GM04503 (cell line): ENCODE measurements around the gene TBC1D9.

Experiments
- DNase-seq: peaks from one replicate; pipeline ENCODE4 v3.0.0-alpha.2; 2012; ENCODE audit warnings: low read depth

TBC1D9 gene

GRCh38 chr4:140691369-140691768 lies 64.8 kb downstream of the TBC1D9 start:
- DNase-seq: peak; percentile 27

GRCh38 chr4:140690093-140690492 lies 66.1 kb downstream of the TBC1D9 start:
- DNase-seq: no peak

DNA sequence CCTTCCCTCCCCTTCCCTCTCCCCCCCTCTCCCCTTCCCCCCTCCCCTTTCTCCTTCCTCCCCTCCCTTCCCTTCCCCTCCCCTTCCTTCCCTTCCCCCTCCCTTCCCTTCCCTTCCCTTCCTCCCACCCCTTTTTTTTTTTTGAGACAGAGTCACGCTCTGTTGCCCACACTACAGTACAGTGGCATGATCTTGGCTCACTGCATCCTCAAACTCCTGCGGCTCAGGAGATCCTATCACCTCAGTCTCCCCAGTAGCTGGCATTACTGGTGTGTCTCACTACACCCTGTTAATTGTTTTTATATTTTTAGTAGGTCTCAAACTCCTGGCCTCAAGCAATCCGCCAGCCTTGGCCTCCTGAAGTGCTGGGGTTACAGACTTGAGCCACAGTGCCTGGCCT lies 66.6 kb downstream of the TBC1D9 start:
- no peak for DNase-seq

DNA sequence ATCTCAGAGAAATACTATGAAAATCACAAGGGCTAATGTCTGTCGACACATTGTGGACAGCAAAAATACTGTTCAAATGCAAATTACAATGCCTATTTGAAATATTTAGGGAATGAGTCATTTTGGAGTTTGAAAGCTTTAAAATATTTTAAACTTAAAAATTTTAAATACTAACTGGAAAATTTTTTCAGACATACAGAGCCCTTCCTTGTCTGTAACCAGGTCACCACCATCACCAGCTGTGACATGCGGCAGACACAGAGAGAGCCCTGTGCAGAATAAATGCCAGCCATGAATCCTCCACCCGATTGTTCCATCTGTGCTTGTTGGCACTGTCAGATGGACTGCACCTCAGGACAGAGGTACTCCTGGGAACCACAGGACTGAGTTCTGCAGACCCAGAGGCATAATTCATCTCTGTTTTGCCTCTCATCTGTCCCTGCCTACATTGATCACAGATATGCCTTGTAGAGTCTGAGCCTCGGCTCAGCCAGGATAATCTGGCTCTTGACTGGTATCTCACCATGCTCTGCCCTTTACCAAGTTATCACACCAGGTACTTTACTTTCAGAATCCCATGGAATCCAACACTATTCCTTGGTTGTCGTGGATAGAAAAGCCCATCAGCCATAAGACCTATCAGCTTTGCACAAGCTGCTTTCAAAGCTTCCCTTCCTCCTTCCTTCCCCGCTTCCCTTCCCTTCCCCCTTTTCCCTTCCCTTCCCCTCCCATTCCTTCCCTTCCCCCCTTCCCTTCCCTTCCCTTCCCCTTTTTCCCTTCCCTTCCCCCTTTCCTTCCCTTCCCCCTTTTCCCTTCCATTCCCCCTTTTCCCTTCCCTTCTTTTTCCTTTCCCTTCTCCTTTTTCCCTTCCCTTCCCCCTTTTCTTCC lies 67.2 kb downstream of the TBC1D9 start:
- DNase-seq: no peak

GRCh38 chr4:140686796-140687195 lies 69.4 kb downstream of the TBC1D9 start:
- peak; percentile 55 for DNase-seq

GRCh38 chr4:140684314-140684713 lies 71.9 kb downstream of the TBC1D9 start:
- DNase-seq: no peak

DNA sequence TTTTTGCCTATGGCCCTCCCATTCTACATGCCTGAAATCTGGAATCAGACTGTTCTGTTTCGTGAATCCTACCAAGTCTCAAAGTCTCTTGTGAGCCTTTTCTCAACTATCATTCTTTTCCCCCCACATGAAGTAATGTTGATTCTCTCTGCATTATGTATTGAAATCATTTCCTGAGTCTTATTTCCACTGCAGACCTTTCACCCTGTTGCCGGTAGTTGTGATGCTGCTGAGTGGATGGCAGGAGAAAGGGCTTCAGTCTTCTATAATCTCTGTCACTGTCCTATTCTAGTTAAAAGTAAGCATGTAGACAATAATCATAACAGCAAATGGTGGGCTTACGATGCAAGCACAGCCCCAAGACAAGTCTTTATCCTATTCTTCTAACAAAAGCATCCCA lies 75.0 kb downstream of the TBC1D9 start:
- no peak for DNase-seq

GRCh38 chr4:140680686-140681085 lies 75.5 kb downstream of the TBC1D9 start:
- DNase-seq: no peak

DNA sequence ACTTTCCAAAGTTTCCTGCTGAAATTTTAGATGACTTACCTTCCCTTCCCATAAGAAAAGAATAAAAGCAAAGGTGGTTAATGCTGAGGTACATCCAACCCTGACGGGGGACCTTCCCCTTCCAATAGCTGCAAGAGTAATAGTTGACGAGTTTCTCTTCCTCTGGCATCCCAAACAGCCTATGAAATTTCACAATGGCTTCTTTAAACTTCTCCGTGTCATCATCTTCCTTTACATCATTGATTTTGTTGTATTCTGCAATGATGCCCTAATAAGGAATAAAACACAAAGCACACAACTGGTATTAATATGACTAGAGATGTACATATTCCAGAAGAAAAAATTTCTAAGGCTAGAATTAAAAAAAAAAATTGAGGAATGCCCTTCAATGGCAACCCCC lies 76.6 kb downstream of the TBC1D9 start:
- DNase-seq: no peak

GRCh38 chr4:140675599-140676231 lies 80.5 kb downstream of the TBC1D9 start:
- DNase-seq: no peak

GRCh38 chr4:140673729-140674128 lies 82.5 kb downstream of the TBC1D9 start:
- peak; percentile 21 for DNase-seq

GRCh38 chr4:140672416-140672815 lies 83.8 kb downstream of the TBC1D9 start:
- DNase-seq: no peak

- no peak for DNase-seq
These were observed 88.1 kb downstream of the TBC1D9 start for GRCh38 chr4:140668111-140668510.

GRCh38 chr4:140666889-140667614 lies 89.1 kb downstream of the TBC1D9 start:
- DNase-seq: no peak

- DNase-seq: no peak
These were observed 93.9 kb downstream of the TBC1D9 start for GRCh38 chr4:140662082-140662869.

GRCh38 chr4:140661550-140661949 lies 94.6 kb downstream of the TBC1D9 start:
- no peak for DNase-seq

GRCh38 chr4:140659943-140660700 lies 96.1 kb downstream of the TBC1D9 start:
- no peak for DNase-seq

- no peak for DNase-seq
These were observed 101.7 kb downstream of the TBC1D9 start for GRCh38 chr4:140654495-140654814.

- no peak for DNase-seq
These were observed 102.3 kb downstream of the TBC1D9 start for GRCh38 chr4:140653718-140654494.

DNA sequence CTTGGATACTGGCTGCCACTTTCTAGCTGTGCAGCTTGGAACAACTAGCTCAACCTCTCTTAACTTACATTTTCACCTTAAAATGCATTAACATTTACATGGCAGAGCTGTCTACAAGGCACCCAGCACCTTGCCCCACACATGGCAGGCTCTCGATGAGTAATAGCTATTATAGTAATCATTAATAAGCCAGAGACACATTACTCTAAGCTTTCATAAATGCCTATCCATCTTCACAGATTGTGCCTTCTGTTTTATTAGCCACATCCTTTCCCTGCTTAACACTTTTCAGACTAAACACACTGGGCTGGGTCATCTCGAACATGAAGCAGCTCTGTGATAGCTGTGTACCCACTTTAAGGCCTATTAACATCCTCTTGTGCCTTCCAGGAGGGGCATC lies 103.6 kb downstream of the TBC1D9 start:
- DNase-seq: no peak
